ENCODE measurements around the gene LRPAP1. TPM values are rescaled to one million over a fixed set of nuclear protein-coding genes. Genes with fewer than 3 reads are reported as not detected.
"Not testable (repeated sequence)": the region's sequence is repeated elsewhere in the genome, so short reads cannot be mapped to it uniquely, and the experiment has no call there.

The LRPAP1 gene
- total RNA-seq, 2 donors from 2014 or later = 256 to 321 TPM

- Histone ChIP-seq H3K9me3 (no peaks in the 10 kb centered on the region), H3K27me3 (no peaks in the 10 kb centered on the region), H3K4me3 (peak within 1 kb of the TSS; percentile 62 to 70), H3K27ac (peak within 1 kb of the TSS; percentile 85 to 96), H3K36me3 (no peaks in the 10 kb centered on the region), H3K4me1 (peaks cover 0 to 57% of the 10 kb centered on the region in 2 donors)
- no peak for DNase-seq (ENCODE audit: low spot score)
- no peak for TF ChIP-seq CTCF (IDR thresholded peaks at IDR 0.05)
Observed at GRCh38 chr4:3462790-3463415, 69.3 kb downstream of the LRPAP1 start, which contains the start of gene DOK7. DOK7 (plus strand) TSS chr4:3463306; CDS start chr4:3463376, 70 bp downstream.

GRCh38 chr4:3462321-3462789 lies 69.9 kb downstream of the LRPAP1 start:
- no peak for DNase-seq (ENCODE audit: low spot score)
- H3K4me3 ChIP-seq = no peak overlapping the region
- H3K4me1 ChIP-seq = peaks cover 0 to 52% of the 10 kb centered on the region in 2 donors
- peak overlapping the region; percentile 85 to 96 for H3K27ac ChIP-seq
- no peaks in the 10 kb centered on the region for H3K27me3 ChIP-seq
- no peaks in the 10 kb centered on the region for H3K9me3 ChIP-seq
- TF ChIP-seq CTCF (IDR thresholded peaks at IDR 0.05) = no peak
- H3K36me3 ChIP-seq = no peaks in the 10 kb centered on the region

- peaks cover 0 to 45% of the 10 kb centered on the region in 2 donors for H3K4me1 ChIP-seq
Observed at GRCh38 chr4:3461515-3462291, 70.5 kb downstream of the LRPAP1 start.

GRCh38 chr4:3460926-3461325 lies 71.3 kb downstream of the LRPAP1 start:
- peaks cover 0 to 38% of the 10 kb centered on the region in 2 donors for H3K4me1 ChIP-seq
- no peaks in the 10 kb centered on the region for H3K36me3 ChIP-seq
- no peak overlapping the region for H3K4me3 ChIP-seq
- no peak for TF ChIP-seq CTCF (IDR thresholded peaks at IDR 0.05)
- peak overlapping the region; percentile 85 to 96 for H3K27ac ChIP-seq
- peaks cover 0 to 8% of the 10 kb centered on the region in 2 donors for H3K9me3 ChIP-seq
- no peaks in the 10 kb centered on the region for H3K27me3 ChIP-seq
- no peak for DNase-seq (ENCODE audit: low spot score)

More at GRCh38 chr4:3461515-3462291, 70.5 kb downstream of the LRPAP1 start:
- DNase-seq (ENCODE audit: low spot score) = no peak
- Histone ChIP-seq H3K27me3 (no peaks in the 10 kb centered on the region), H3K27ac (peak overlapping the region; percentile 85 to 96), H3K36me3 (no peaks in the 10 kb centered on the region), H3K9me3 (peaks cover 0 to under 1% of the 10 kb centered on the region in 2 donors), H3K4me3 (no peak overlapping the region)
- TF ChIP-seq CTCF (IDR thresholded peaks at IDR 0.05) = no peak

- H3K36me3 ChIP-seq; DNase-seq (ENCODE audit: low spot score); H3K27me3 ChIP-seq; H3K27ac ChIP-seq; H3K4me3 ChIP-seq: not testable (repeated sequence)
- peaks cover 0 to 20% of the 10 kb centered on the region in 2 donors for H3K9me3 ChIP-seq
- H3K4me1 ChIP-seq = peaks cover 0 to 27% of the 10 kb centered on the region in 2 donors
Observed at GRCh38 chr4:3459156-3459555, 73.1 kb downstream of the LRPAP1 start.

- no peak for TF ChIP-seq CTCF (IDR thresholded peaks at IDR 0.05)
- H3K4me1 ChIP-seq = peaks cover 0 to 23% of the 10 kb centered on the region in 2 donors
- no peaks in the 10 kb centered on the region for H3K36me3 ChIP-seq
- DNase-seq (ENCODE audit: low spot score) = no peak
- no peaks in the 10 kb centered on the region for H3K27me3 ChIP-seq
- H3K4me3 ChIP-seq = no peak overlapping the region
- H3K27ac ChIP-seq = no peak overlapping the region
- peaks cover 0 to 26% of the 10 kb centered on the region in 2 donors for H3K9me3 ChIP-seq
Observed at GRCh38 chr4:3458371-3458770, 73.9 kb downstream of the LRPAP1 start.

- not testable (repeated sequence) for H3K4me3 ChIP-seq; DNase-seq (ENCODE audit: low spot score); H3K4me1 ChIP-seq; H3K27me3 ChIP-seq; H3K27ac ChIP-seq; H3K36me3 ChIP-seq
- peaks cover 0 to 26% of the 10 kb centered on the region in 2 donors for H3K9me3 ChIP-seq
Observed at GRCh38 chr4:3455596-3455995, 76.6 kb downstream of the LRPAP1 start.
